ENCODE measurements around the gene CMTM1.
A peak's percentile ranks its signal among the peaks of the same experiment; 100 is the strongest.
"Not testable (repeated sequence)": the region's sequence is repeated elsewhere in the genome, so short reads cannot be mapped to it uniquely, and the experiment has no call there.

CMTM1 gene

DNA sequence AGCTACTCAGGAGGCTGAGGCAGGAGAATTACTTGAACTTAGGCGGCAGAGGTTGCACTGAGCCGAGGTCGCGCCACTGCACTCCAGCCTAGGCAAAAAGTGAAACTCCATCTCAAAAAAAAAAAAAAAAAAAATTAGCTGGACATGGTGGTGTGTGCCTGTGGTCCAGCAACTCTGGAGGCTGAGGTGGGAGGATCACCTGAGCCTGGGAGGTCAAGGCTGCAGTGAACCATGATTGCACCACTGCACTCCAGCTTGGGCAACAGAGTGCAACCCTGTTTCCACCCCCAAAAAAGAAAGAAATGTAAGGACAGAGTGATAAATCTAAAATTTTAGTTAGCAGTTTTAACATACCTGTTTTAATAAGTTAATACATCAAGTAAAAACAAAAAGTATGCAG is 30.3 kb downstream of the CMTM1 start:
- DNase-seq, result not testable (repeated sequence)

DNA sequence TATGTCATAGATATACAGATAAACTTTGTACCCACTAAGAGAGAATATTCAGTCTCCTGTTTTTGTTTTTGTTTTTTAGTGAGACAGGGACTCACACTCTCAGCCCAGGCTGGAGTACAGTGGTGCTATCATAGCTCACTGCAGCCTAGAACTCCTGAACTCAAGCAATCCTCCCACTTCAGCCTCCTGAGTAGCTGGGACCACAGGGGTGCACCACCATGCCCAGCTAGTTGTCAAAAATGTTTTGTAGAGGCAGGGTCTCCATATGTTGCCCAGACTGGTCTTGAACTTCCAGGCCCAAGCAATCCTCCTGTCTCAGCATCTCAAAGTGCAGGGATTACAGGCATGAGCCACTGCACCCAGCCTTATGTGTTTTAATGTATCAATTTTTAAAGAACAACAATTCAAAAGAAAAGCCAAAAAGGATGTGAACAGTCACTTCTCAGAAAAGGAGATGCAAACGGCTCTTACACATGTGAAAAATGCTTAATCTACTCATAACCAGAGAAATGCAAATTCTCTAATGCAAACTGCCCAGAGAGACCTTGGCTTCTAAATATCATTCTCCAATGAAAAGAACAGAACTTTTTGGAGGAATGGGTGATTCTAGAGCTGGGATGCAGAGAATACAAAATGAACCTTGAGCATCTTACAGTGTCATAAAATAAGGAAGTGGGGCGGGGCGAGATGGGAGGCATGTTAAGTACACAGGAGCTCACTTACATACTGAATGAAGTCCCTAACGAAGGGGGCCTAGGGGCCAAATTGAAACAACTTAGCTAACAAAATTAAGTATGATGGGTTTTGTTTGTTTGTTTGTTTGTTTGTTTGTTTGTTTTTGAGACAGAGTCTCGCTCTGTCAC is 31.0 kb downstream of the CMTM1 start:
- no peak for DNase-seq

- DNase-seq, result no peak
These were observed 31.9 kb downstream of the CMTM1 start for GRCh38 chr16:66598111-66598510.

GRCh38 chr16:66599726-66600125 is 33.5 kb downstream of the CMTM1 start:
- DNase-seq, result no peak

- DNase-seq, result no peak
These were observed 34.2 kb downstream of the CMTM1 start for GRCh38 chr16:66600477-66600876.

DNA sequence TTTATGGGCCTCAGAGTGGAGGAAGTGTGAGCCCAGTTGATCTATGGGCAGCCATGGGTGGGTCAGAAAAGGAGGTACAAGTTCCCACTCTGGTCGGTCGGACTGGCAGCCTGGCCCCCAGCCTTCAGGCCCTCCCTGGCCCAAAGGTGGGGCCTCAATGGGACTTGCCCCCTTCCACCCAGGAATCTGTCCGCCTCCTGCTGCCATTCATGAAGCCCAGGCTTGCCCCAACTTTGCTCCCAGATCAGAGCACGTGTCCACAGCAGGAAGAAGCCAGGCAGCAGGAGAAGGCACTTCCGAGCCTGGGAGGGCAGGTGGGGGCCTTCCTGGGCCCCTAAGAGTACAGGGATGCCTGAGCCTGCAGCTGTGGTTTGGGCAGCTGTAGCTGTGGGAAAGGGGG is 35.2 kb downstream of the CMTM1 start:
- no peak for DNase-seq

DNA sequence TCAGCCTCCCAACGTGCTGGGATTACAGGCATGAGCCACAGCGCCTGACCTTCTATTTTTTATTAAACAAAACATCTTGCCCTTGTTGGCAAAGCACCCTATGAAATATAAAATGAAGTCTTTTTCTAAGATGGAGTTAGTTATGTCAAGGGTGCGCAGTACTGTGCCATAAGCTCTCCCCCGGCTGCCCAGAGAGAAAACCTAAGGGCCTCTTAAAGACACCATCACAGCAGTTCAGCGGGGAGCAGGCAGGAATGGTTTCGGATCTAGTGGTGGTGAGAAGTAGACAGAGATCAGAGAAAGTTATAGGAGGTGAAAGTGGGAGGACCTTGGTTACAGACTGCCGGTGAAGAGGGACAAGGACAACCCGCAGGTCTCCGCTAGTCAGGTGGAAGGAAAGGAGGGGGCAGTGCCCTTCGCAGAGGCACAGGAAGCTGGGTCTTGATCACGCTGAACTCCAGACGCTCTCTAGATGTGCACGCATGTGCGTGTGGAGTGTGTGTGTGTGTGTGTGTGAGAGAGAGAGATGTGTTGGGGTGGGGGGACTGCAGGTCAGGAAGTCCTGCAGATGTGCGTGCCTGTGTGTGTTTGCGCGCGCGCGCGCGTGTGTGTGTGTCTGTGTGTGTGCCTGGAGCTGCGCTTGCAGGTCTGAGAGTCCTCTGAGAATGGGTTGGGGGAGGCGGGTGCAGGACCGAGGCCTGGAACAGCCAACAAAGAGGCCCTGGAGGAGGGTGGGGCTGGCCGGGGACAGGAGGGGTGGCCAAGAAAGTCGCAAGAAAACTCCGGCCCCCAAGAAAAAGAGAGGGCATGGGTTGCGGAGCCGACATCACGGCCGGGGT is 37.5 kb downstream of the CMTM1 start:
- peak; percentile 92 for DNase-seq

GRCh38 chr16:66604376-66605176 is 38.3 kb downstream of the CMTM1 start, which contains the start of gene CMTM3:
CMTM3 (plus strand) TSS chr16:66604704; CDS start chr16:66604806, 102 bp downstream.
- DNase-seq, result peak; percentile 84

DNA sequence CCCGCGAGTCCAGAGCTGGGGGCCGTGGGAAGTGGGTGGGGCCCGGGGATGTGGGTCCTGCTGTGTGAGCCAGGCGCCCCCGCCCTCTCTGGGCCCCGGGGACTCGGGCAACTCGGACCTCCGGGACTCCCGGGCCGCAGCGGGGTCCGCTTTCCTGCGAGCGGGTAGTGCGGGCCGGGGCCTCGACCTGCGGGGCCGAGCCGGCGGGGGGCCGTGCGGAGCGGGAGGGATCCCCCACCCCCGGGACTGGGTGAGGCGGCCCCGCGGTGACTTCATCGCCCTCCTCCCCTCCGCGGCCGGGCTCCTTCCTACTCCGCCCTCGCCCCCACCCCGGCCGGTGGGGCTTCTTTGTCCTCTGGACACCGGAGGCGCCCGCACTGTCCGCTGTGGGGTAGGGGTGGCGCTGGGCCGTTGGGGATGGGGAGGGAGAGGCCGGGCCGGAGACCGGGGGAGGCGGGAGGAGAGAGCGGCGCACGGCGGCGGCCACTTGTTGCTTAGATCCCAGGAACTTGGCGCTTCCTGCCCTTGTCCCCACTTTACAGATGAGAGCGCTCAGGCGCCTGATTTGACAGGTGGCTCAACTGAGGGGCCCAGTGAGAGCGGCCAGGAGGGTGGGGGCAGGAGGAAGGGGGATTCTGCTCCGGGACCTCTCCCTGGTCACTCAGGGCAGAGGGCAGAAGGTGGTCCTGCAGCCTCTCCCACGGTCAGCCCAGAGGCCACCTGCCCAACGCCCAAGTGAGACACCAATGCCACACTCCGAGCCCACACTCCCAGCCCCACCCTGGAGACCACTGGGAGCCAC is 39.1 kb downstream of the CMTM1 start:
- no peak for DNase-seq

- no peak for DNase-seq
These were observed 39.9 kb downstream of the CMTM1 start for GRCh38 chr16:66605979-66606751.

DNA sequence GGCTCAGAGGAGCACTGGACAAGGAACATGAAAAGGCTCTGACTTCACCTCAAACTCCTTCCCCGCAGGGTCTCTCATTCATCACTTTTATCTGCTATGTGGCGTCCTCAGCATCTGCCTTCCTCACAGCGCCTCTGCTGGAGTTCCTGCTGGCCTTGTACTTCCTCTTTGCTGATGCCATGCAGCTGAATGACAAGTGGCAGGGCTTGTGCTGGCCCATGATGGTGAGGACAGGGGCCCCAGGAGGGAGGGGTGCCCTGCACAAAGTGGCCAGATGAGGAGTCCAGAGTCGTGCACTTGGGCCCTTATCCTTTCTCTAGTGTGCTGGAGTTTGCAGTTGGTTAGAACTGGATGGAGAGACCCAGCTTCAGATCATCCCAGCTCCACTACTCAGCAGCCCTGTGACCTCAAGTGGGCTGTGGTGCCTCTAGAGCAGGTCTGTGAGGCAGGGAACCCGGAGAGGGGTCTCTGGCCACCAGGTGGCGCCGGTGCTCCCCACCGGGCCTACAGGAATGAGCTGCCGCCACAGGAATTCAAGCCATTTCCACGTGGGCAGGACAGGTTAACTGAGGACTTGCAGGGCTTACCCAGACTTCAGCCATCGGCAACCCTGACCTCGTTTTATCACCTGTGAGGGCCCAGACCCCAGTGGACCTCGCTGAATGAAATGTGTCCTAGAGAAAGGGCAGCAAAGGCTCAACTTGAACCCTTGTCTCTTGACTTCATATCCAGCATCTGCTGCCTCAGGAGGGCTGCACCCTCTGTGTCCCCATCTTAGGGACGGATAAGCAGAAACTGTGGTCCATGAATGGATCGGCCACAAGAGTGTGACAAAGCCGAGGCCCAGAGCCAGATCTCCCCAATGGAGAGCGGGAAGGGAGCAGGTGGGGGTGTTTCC is 42.3 kb downstream of the CMTM1 start:
- DNase-seq, result peak; percentile 89

- DNase-seq, result no peak
These were observed 42.9 kb downstream of the CMTM1 start for GRCh38 chr16:66609139-66609510.

DNA sequence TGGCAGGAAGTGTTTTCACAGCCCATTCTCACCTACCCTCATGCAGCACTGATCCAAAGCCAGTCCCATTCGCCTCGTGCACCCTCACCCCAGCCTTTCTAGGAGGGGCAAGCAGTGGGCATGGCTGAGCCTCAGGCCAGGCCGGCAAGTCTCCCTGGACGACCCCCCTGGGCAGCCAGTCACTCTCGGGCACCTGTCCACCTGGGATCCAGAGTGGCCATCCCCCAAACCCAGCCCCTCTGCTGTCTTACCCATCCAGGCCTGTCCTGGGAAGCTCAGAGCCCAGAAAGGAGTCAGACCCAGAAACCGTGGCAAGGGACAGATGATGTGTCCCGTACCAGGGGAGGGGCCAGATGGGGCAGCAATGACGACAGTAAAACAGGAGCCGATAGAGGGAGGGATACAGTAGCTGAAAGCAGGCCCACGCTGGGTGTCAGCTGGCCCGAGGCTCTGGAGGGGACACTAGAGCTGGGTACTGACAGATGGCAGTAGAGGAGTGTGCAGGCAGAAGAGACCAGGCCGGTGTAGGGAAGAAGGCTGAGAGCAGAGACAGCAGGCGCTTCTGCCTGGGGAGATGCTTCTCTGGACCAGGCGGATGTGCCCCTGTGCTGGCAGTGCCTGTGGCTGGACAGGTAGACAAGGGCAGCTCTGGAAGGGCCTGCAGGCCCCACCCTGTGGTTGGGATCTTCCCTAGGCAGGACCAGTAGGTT is 44.0 kb downstream of the CMTM1 start:
- no peak for DNase-seq

GRCh38 chr16:66611911-66612310 is 45.7 kb downstream of the CMTM1 start:
- not testable (repeated sequence) for DNase-seq

- no peak for DNase-seq
These were observed 46.2 kb downstream of the CMTM1 start for GRCh38 chr16:66612422-66612821.

GRCh38 chr16:66614161-66614802 is 48.0 kb downstream of the CMTM1 start:
- DNase-seq, result no peak

DNA sequence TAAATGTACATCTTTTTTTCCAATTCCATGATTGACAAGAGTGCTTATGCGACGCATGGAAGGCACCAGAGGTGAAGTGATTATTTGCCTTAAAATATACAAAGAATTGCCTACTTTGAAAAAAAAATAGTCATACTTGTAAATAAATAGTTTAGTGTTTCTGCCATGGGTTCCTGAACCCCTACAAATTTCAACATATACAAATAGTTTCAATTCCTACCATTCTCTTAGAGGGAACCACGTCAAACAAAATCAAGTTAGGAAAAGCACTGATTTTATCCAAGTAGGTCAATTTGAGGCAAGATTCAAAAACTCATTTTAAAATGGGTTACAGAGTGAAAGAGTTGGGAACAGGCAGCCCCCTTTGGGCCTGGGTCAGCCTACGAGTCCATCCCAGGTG is 49.9 kb downstream of the CMTM1 start:
- no peak for DNase-seq

GRCh38 chr16:66616592-66616991 is 50.4 kb downstream of the CMTM1 start:
- no peak for DNase-seq

DNA sequence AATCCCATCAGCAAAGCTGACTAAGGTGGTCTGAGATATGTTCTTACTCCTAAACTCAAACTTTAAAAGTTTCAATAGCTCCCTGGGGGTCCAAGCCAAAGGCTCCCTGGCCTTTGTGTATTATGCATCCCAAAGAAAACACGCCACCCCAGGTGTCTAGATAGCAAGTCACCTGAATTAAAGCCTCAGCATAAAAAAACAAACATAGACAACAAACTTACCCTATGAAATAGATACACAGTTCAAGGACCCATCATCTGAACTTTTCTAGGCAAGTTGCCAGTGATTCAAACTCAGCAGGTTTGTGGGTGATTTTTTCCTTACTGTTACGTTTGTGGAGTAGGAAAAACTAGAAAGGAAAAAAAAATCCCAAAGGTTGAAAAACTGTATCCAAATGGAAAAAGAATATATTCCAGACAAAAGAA is 50.8 kb downstream of the CMTM1 start:
- DNase-seq, result no peak
